HFF-Myc (cell line): ENCODE measurements around the gene EIPR1.

Experiments
- DNase-seq: peaks from one replicate; pipeline ENCODE4 v3.0.0-alpha.2; 2011; ENCODE audit warnings: low read depth; ENCODE audit errors: extremely low read depth
- H3K4me3 ChIP-seq: replicated peaks from 2 replicates; pipeline ENCODE4 v1.5.1; 2011; ENCODE audit warnings: low read depth, mild to moderate bottlenecking, control low read depth, low read length
- CTCF ChIP-seq: IDR thresholded peaks from 2 replicates; pipeline ENCODE4 v1.5.1; 2012; ENCODE audit warnings: mild to moderate bottlenecking, low read depth, low read length, control low read depth; ENCODE audit errors: missing control alignments

Gene EIPR1

DNA sequence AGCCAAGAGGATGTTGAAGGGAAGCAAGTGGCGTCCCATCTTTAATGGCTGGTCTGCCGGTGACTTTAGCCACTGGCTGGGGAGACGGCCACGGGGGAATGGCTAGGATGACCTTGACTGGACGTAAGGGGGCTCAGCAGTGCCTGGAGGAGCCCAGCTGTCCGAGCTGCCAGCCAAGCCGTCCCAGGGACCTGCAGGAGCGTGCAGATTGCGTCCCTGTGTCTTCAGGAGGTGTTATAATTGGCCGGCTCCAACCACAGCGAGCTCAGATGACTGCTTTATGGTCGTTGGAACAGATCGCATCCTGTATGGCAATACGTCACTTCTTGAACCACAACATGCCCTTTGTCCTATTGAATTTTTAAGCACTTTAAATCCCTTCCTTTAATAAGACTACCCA lies 204.6 kb downstream of the EIPR1 start:
- H3K4me3 ChIP-seq: no peak overlapping the region
- no peak for TF ChIP-seq CTCF
- no peak for DNase-seq

GRCh38 chr2:3172265-3172935 lies 205.2 kb downstream of the EIPR1 start:
- H3K4me3 ChIP-seq: no peak overlapping the region
- no peak for TF ChIP-seq CTCF
- no peak for DNase-seq

DNA sequence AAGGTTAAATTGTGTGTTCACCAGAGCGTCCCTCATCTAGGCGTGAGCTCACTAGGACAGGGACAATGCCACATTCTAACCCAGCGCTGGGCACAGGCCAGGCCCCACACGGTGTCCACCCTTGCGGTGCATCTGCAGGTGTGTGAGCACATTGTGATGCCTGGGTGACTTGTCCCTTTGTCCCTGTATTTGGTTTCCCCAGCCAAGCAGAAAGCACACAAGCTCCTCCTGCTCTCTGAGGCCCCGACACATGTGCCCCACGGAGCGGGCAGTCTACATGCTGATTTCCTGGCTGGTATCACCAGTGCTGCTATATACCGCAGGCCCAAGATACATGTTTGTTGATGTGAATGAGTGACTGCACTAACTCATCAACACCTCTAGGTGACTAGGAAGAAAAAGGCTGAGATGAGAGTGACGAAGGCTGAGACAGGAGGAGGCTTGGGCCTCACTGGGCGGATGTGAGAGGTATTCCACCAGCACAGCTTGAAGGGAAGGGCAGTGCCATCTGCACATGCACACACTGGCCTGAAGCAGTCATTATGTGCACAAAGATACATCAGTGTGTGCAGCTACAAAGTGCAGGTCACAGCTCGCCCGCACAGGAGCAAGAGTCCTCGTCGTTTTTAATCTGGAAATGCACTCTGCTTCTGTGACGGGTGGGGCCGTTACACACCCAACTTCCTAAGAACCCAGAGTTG lies 205.9 kb downstream of the EIPR1 start:
- no peak for TF ChIP-seq CTCF
- H3K4me3 ChIP-seq: no peak overlapping the region
- no peak for DNase-seq

- TF ChIP-seq CTCF: no peak
- no peak overlapping the region for H3K4me3 ChIP-seq
- DNase-seq: no peak
Observed at GRCh38 chr2:3170792-3171455, 206.7 kb downstream of the EIPR1 start.

- H3K4me3 ChIP-seq: no peak overlapping the region
- DNase-seq: peak; percentile 33
- TF ChIP-seq CTCF: no peak
Observed at GRCh38 chr2:3169106-3169870, 208.3 kb downstream of the EIPR1 start.

DNA sequence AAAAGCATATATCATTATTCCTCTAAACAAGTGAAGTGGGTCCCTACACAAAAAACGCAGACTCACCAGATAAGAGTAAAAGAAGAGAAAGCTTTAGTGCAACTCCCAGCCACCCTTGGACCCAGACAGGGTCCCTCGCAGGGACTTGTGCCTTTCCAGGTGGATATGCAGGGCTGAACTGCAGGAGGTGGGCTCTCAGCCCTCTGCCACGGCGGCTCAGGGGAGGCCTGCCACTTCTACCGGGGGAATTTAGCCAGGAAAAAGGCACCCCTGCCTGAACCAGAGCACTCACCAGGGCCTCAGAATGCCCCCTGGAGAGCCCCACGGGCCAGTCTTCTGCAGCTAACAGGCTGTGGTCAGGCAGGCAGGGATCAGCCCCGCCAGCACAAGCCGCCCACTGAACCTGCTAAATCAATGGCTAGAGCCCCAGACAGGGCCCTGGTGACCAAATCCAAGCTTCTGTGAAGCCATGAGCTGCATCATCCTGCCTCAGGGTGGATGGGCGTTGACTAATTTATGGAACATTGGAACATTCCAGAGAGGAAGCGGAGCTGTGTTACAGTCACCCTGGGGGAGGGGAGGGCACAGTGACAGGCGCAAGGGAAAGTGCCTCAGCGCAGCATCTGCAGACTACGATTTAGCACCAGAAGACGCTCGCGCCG lies 209.3 kb downstream of the EIPR1 start:
- DNase-seq: peak; percentile 59
- H3K4me3 ChIP-seq: no peak overlapping the region
- TF ChIP-seq CTCF: no peak
